NCI-H1105 (cell line): ENCODE data around the gene STARD10.

Source experiments
- DNase-seq: peaks from one replicate; lab custom pipeline; 2025; lab: John Stamatoyannopoulos, UW

Gene STARD10

GRCh38 chr11:72745511-72745910 lies 48.3 kb downstream of the STARD10 start:
- DNase-seq, result no peak

- no peak for DNase-seq
Observed at GRCh38 chr11:72744474-72744873, 49.4 kb downstream of the STARD10 start.

- DNase-seq, result no peak
Observed at GRCh38 chr11:72743321-72744221, 50.3 kb downstream of the STARD10 start.

GRCh38 chr11:72742513-72743320 lies 51.1 kb downstream of the STARD10 start:
- no peak for DNase-seq

- no peak for DNase-seq
Observed at GRCh38 chr11:72741849-72742512, 51.9 kb downstream of the STARD10 start.

GRCh38 chr11:72741429-72741833 lies 52.4 kb downstream of the STARD10 start:
- no peak for DNase-seq

- no peak for DNase-seq
Observed at GRCh38 chr11:72740562-72741428, 53.1 kb downstream of the STARD10 start.

- no peak for DNase-seq
Observed at GRCh38 chr11:72740060-72740424, 53.8 kb downstream of the STARD10 start.

- no peak for DNase-seq
Observed at GRCh38 chr11:72739240-72740059, 54.4 kb downstream of the STARD10 start.

- no peak for DNase-seq
Observed at GRCh38 chr11:72738199-72739141, 55.4 kb downstream of the STARD10 start.

GRCh38 chr11:72737336-72737735 lies 56.5 kb downstream of the STARD10 start:
- no peak for DNase-seq

- no peak for DNase-seq
Observed at GRCh38 chr11:72736452-72737069, 57.3 kb downstream of the STARD10 start.

- no peak for DNase-seq
Observed at GRCh38 chr11:72735495-72736027, 58.3 kb downstream of the STARD10 start.

GRCh38 chr11:72732329-72732728 lies 61.5 kb downstream of the STARD10 start:
- DNase-seq, result no peak

- no peak for DNase-seq
Observed at GRCh38 chr11:72730737-72731136, 63.1 kb downstream of the STARD10 start.

- DNase-seq, result no peak
Observed at GRCh38 chr11:72730243-72730642, 63.6 kb downstream of the STARD10 start.

- no peak for DNase-seq
Observed at GRCh38 chr11:72727521-72727920, 66.3 kb downstream of the STARD10 start.

GRCh38 chr11:72726266-72727220 lies 67.3 kb downstream of the STARD10 start:
- DNase-seq, result no peak
